Limb (tissue), 2 donors: ENCODE results near the gene GFOD2.

Source experiments
- DNase-seq, 2 donors: peaks; one replicate each; pipeline ENCODE4 v3.0.0-alpha.2; 2016; ENCODE audit errors: extremely low spot score in 2 of 2

GFOD2 gene

GRCh38 chr16:67733734-67734470 lies 14.8 kb upstream of the GFOD2 start:
- DNase-seq, result no peak

GRCh38 chr16:67731753-67732095 lies 12.6 kb upstream of the GFOD2 start:
- no peak for DNase-seq

- DNase-seq, result no peak
Measured at GRCh38 chr16:67731071-67731752, 12.1 kb upstream of the GFOD2 start.

GRCh38 chr16:67730326-67730725 lies 11.2 kb upstream of the GFOD2 start:
- DNase-seq, result no peak

- DNase-seq, result no peak
Measured at GRCh38 chr16:67729636-67730248, 10.6 kb upstream of the GFOD2 start.

- DNase-seq, result no peak
Measured at GRCh38 chr16:67727521-67728485, 8.7 kb upstream of the GFOD2 start.

GRCh38 chr16:67726106-67727034 lies 7.3 kb upstream of the GFOD2 start:
- no peak for DNase-seq

- DNase-seq, result no peak
Measured at GRCh38 chr16:67723911-67724305, 4.8 kb upstream of the GFOD2 start.

- DNase-seq, result no peak
Measured at GRCh38 chr16:67723151-67723910, 4.2 kb upstream of the GFOD2 start.

GRCh38 chr16:67720236-67720635 lies 1.1 kb upstream of the GFOD2 start:
- no peak for DNase-seq

GRCh38 chr16:67719778-67720144 lies 645 bp upstream of the GFOD2 start:
- peak in 1 of 2 donors; percentile 39 for DNase-seq

GRCh38 chr16:67718668-67719047 lies 458 bp downstream of the GFOD2 start:
- DNase-seq, result no peak

GRCh38 chr16:67716097-67716496 lies 3.0 kb downstream of the GFOD2 start:
- DNase-seq, result no peak

- DNase-seq, result no peak
Measured at GRCh38 chr16:67714522-67714921, 4.6 kb downstream of the GFOD2 start.

- no peak for DNase-seq
Measured at GRCh38 chr16:67713647-67714273, 5.4 kb downstream of the GFOD2 start.

- no peak for DNase-seq
Measured at GRCh38 chr16:67710607-67711006, 8.5 kb downstream of the GFOD2 start.

GRCh38 chr16:67709050-67709449 lies 10.1 kb downstream of the GFOD2 start:
- no peak for DNase-seq

GRCh38 chr16:67708368-67708771 lies 10.7 kb downstream of the GFOD2 start:
- no peak for DNase-seq

GRCh38 chr16:67707790-67708189 lies 11.3 kb downstream of the GFOD2 start:
- DNase-seq, result no peak
